ENCODE results near the gene REG4. TPM values are rescaled to one million over a fixed set of nuclear protein-coding genes. Genes with fewer than 3 reads are reported as not detected.
A peak's percentile ranks its signal among the peaks of the same experiment; 100 is the strongest.
"Not testable (repeated sequence)": the region's sequence is repeated elsewhere in the genome, so short reads cannot be mapped to it uniquely, and the experiment has no call there.

The REG4 gene
- total RNA-seq (ENCODE audit: low replicate concordance) = 4.3 and 5.8 TPM in 2 replicates
- long read RNA-seq, transcript REG4-201 (6 exons, 1,357 nt) = major isoform, 41 of 42 reads
- long read RNA-seq, partial matches to known transcripts = 1 of 42 reads
- long read RNA-seq, other reads (novel, unspliced or antisense) = 0 of 42 reads

DNA sequence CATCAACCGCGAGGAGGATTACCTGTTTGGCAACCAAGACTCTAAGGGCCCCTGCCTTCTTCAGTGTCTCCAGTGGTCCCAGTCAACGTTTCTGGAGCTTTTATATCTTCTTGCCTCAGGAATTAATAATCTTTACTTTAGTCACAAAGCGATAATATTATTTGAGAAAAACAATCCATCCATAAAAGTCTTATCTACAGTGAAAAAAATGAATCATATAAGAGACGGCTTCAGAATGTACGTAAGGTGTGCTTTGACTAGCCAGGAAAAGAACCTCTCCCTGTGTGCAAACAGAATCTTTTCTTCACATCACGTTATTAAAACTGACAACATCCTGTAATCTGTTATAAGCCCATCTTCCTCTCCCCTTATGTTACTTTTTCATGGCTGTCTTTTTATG, at the start of gene REG4:
Gene REG4, minus strand, starts transcription at position 74 of the 400 bp plus-strand sequence. CDS start 2,691 bp downstream, outside the sequence.
- no peak for DNase-seq (ENCODE audit: extremely low spot score, unreplicated experiment)
- Mint-ChIP-seq H3K9me3 (no peaks in the 10 kb centered on the region), H3K27ac (no peak within 1 kb of the TSS), H3K4me3 (no peak within 1 kb of the TSS), H3K27me3 (peaks cover 12% of the 10 kb centered on the region), H3K36me3 (no peaks in the 10 kb centered on the region), H3K4me1 (ENCODE audit: unreplicated experiment) (no peaks in the 10 kb centered on the region)
- TF ChIP-seq, protein P1, sequence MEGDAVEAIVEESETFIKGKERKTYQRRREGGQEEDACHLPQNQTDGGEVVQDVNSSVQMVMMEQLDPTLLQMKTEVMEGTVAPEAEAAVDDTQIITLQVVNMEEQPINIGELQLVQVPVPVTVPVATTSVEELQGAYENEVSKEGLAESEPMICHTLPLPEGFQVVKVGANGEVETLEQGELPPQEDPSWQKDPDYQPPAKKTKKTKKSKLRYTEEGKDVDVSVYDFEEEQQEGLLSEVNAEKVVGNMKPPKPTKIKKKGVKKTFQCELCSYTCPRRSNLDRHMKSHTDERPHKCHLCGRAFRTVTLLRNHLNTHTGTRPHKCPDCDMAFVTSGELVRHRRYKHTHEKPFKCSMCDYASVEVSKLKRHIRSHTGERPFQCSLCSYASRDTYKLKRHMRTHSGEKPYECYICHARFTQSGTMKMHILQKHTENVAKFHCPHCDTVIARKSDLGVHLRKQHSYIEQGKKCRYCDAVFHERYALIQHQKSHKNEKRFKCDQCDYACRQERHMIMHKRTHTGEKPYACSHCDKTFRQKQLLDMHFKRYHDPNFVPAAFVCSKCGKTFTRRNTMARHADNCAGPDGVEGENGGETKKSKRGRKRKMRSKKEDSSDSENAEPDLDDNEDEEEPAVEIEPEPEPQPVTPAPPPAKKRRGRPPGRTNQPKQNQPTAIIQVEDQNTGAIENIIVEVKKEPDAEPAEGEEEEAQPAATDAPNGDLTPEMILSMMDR (conservative IDR thresholded peaks at IDR 0.05) = no peak

DNA sequence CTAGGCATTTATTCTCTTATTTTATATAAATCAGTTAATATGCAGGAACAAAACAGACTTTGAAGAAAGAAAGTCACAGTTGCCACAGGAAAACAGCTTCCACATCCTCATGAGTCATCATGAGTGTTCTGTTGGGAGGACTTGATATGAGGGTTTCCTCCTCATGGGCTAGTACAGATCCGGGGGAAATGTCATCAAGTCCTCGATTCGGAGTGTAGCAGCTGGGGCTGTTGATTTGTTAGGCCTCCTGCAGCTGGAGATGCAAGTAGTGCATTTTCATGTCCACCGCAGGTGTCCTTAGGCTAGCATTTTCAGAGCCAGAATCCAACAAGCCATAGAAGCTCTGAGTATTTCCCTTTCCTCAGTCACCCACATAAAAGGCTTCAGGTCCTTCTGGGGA, 48.4 kb upstream of the REG4 start:
- TF ChIP-seq, protein P1 (conservative IDR thresholded peaks at IDR 0.05) = no peak
- no peak overlapping the region for H3K27ac Mint-ChIP-seq
- no peaks in the 10 kb centered on the region for H3K36me3 Mint-ChIP-seq
- peaks cover 13% of the 10 kb centered on the region for H3K4me1 Mint-ChIP-seq (ENCODE audit: unreplicated experiment)
- H3K4me3 Mint-ChIP-seq = no peak overlapping the region
- no peak for DNase-seq (ENCODE audit: extremely low spot score, unreplicated experiment)
- no peaks in the 10 kb centered on the region for H3K27me3 Mint-ChIP-seq
- H3K9me3 Mint-ChIP-seq = no peaks in the 10 kb centered on the region

DNA sequence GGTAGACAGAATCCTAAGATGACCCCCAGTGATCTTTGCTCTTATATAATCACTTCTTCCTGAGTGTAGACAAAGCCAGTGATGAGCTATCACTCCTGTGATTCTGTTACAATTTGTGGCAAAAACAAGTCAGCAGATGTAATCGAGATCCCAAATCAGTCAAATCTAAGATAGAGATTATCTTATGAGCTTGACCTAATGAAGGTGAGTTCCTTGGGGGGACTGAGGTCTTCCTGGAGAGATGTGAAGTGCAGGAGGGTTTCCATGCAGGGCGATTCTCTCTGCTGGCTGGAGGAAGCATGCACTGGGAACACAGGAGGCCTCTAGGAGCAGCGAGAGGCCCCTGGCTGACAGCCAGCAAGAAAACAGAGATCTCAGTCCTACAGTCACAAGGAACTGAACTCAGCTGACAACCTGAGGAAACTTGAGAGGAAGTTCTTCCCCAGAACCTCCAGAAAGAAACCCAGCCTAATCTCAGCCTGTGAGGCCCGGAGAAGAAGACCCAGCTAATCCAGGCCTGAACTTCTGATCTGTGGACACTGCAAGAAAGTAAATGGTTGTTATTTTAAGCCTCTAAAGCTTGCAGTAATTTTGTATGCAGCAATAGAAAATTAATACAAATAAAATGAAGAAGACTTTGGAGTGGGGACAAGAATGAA, 47.4 kb upstream of the REG4 start:
- not testable (repeated sequence) for H3K27me3 Mint-ChIP-seq; H3K4me3 Mint-ChIP-seq; DNase-seq (ENCODE audit: extremely low spot score, unreplicated experiment); H3K9me3 Mint-ChIP-seq; H3K27ac Mint-ChIP-seq; H3K36me3 Mint-ChIP-seq
- H3K4me1 Mint-ChIP-seq (ENCODE audit: unreplicated experiment) = peaks cover 13% of the 10 kb centered on the region

DNA sequence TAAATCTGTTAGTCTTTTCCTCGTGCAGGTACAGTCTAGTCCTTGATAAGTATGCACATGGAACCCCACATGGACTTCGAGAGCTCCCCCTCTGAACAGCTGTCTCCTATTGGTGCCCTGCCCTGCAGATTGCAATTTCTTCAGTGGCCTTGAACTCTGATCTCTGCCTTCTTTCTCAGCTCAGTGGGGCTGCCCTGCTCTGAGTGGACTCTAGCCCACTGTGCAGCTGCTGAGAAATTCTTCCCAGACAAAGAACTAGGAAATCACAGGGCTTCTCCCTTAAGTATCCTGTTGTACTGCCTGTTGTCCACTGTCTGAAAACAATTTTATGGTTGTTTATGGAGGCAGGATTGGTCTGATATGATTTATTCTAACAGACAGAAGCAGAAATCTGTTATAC, 46.9 kb upstream of the REG4 start:
- Mint-ChIP-seq H3K27ac (no peak overlapping the region), H3K4me1 (ENCODE audit: unreplicated experiment) (peaks cover 13% of the 10 kb centered on the region), H3K4me3 (no peak overlapping the region), H3K9me3 (no peaks in the 10 kb centered on the region), H3K36me3 (no peaks in the 10 kb centered on the region), H3K27me3 (no peaks in the 10 kb centered on the region)
- TF ChIP-seq, protein P1 (conservative IDR thresholded peaks at IDR 0.05) = no peak
- DNase-seq (ENCODE audit: extremely low spot score, unreplicated experiment) = no peak

DNA sequence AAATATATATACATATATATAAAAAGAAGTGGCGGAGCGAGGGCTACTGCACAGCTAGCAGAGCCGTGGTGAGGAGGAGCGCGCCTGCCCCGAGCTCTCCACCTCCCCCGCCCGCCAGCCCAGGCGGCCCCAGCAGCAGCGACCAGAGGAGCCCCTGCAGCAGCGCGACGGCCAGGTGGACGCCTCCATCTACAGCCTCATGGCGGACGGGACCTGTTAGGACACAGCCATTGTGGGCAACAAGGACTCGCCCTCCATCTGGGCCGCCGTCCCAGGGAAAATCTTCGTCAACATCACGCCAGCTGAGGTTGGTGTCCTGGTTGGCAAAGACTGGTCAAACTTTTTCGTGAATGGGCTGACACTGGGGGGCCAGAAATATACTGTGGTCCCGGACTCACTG, 41.9 kb upstream of the REG4 start:
- TF ChIP-seq, protein P1 (conservative IDR thresholded peaks at IDR 0.05) = no peak
- Mint-ChIP-seq H3K4me3 (no peak overlapping the region), H3K36me3 (no peaks in the 10 kb centered on the region), H3K27me3 (no peaks in the 10 kb centered on the region), H3K4me1 (ENCODE audit: unreplicated experiment) (peaks cover 2% of the 10 kb centered on the region), H3K27ac (no peak overlapping the region), H3K9me3 (no peaks in the 10 kb centered on the region)
- no peak for DNase-seq (ENCODE audit: extremely low spot score, unreplicated experiment)

DNA sequence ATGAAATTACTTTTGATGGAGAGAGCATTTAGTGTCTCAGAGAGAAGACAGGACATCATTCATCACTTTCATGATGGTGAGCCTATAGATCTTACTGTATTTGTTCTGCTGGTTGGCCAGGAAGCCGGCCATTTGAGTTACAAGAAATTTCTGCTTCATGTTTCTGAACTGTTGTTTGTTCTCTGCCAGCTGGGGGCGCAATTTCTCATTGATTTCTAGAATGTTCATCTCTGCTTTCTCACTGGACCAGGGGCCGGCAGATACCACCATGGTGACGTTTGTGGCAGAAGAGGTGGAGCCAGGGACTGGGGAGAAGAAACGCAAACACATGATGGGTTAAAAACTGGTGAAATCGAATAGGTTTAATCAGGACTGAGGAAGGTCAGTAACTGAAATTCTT, 32.9 kb upstream of the REG4 start:
- TF ChIP-seq, protein P1 (conservative IDR thresholded peaks at IDR 0.05) = peak; percentile 51
- not testable (repeated sequence) for H3K27ac Mint-ChIP-seq; H3K36me3 Mint-ChIP-seq; H3K9me3 Mint-ChIP-seq; DNase-seq (ENCODE audit: extremely low spot score, unreplicated experiment); H3K4me1 Mint-ChIP-seq (ENCODE audit: unreplicated experiment); H3K4me3 Mint-ChIP-seq
- peaks cover 11% of the 10 kb centered on the region for H3K27me3 Mint-ChIP-seq

Measured in type B pancreatic cell (in vitro differentiated cells).